ENCODE results near the gene C4orf50. TPM values are rescaled to one million over a fixed set of nuclear protein-coding genes. Genes with fewer than 3 reads are reported as not detected.

Gene C4orf50
- total and polyA plus RNA-seq, 10 of the 15 experiments (the other 5 are each of a cell fraction or from before 2014, with no cell fraction given) = 0.04 to 0.09 (median 0.05) TPM; not detected in 3

- TF ChIP-seq NR2F1 (conservative IDR thresholded peaks at IDR 0.05) (no peak), MYB (IDR thresholded peaks at IDR 0.05; ENCODE audit: borderline replicate concordance, low read depth, low read length) (no peak), SREBF2 (IDR thresholded peaks at IDR 0.05; ENCODE audit: low read length) (no peak)
Measured at GRCh38 chr4:6018331-6018730, at the start of gene C4orf50 (continued).

- no peaks in the 10 kb centered on the region for H4K20me1 ChIP-seq (ENCODE audit: control insufficient read depth, insufficient read depth)
- H3K9me3 ChIP-seq (replicated peaks; ENCODE audit: control insufficient read depth, insufficient read depth, low read length) = no peaks in the 10 kb centered on the region; the same call in 1 of the 3 replicates
- ChIA-PET POLR2A (no interaction called here), SMC1A (ENCODE audit: uncharacterized antibody, unreplicated experiment) (interaction anchor here (0.8 kb wide), 1 partner anchor 32 kb away, joined by 3 read pairs; no protein-coding TSS in a partner anchor), RAD21 (ENCODE audit: unreplicated experiment) (no interaction called here), CTCF (interaction anchor here (1.5 kb wide), 1 partner anchor 262 kb away, joined by 3 read pairs; no protein-coding TSS in a partner anchor)
- H3K4me1 ChIP-seq (ENCODE audit: control insufficient read depth, insufficient read depth, low read length) = no peaks in the 10 kb centered on the region
- BruUV-seq (replicated peaks) = no TSS peak
- DNase-seq (ENCODE audit: low read depth, low spot score) (no peak), FAIRE-seq (no peak), ATAC-seq (no peak)
- no peak overlapping the region for H2AFZ ChIP-seq (ENCODE audit: control insufficient read depth, low read depth, low read length)
- no peak for TF ChIP-seq DPF2 (IDR thresholded peaks at IDR 0.05)
- no peak for TF ChIP-seq E4F1 (IDR thresholded peaks at IDR 0.05; ENCODE audit: borderline replicate concordance, partially characterized antibody)
- TF ChIP-seq SREBF2 (IDR thresholded peaks at IDR 0.05; ENCODE audit: low read length) = no peak
- no peak for TF ChIP-seq KLF5 (IDR thresholded peaks at IDR 0.05; ENCODE audit: partially characterized antibody)
- no peak for TF ChIP-seq CREB1 (IDR thresholded peaks at IDR 0.05; ENCODE audit: low read depth)
- no peak for TF ChIP-seq MTA2 (IDR thresholded peaks at IDR 0.05; ENCODE audit: low read depth)
- TF ChIP-seq SMC3 (IDR thresholded peaks at IDR 0.05; ENCODE audit: borderline replicate concordance, low read length) = no peak
- TF ChIP-seq POLR2AphosphoS5 (IDR thresholded peaks at IDR 0.05; ENCODE audit: low read length) = no peak
- TF ChIP-seq BCL3 (IDR thresholded peaks at IDR 0.05; ENCODE audit: borderline replicate concordance, insufficient read depth, low read depth, low read length, poor library complexity, severe bottlenecking) = no peak
- TF ChIP-seq PAX5 (IDR thresholded peaks at IDR 0.05; ENCODE audit: borderline replicate concordance, low read depth, low read length) = no peak
- TF ChIP-seq EED (IDR thresholded peaks at IDR 0.05; ENCODE audit: low read depth) = no peak
- no peak for TF ChIP-seq BCLAF1 (IDR thresholded peaks at IDR 0.05)
- no peak overlapping the region for H3K4me2 ChIP-seq (ENCODE audit: control insufficient read depth, insufficient read depth)
- H3K4me3 ChIP-seq = no peak overlapping the region
- no peaks in the 10 kb centered on the region for H3K27me3 ChIP-seq (replicated peaks in 1 of 2; ENCODE audit: control insufficient read depth in 2 of 2, insufficient read depth in 2 of 2, low read length in 1 of 2)
- intact Hi-C loops (cut with micrococcal nuclease; ENCODE audit: unreplicated experiment) (no loop called here), in situ Hi-C loops (cut with MboI) (no loop called here)
- peaks cover 2 to 4% of the 10 kb centered on the region in 2 experiments; a peak in 3 of 4 replicates for H3K36me3 ChIP-seq (ENCODE audit: control insufficient read depth in 2 of 2, insufficient read depth in 2 of 2, low read length in 1 of 2)
- no peak overlapping the region for H3K9ac ChIP-seq (ENCODE audit: control insufficient read depth, insufficient read depth, low read length)
- H3K27ac ChIP-seq (ENCODE audit: control insufficient read depth, insufficient read depth) = no peak overlapping the region
- WGBS (ENCODE audit: insufficient coverage, insufficient replicate concordance, low lambda C conversion rate, missing lambda C conversion rate) = 70% methylated on average over 10 of the region's 10 CpGs
- no peaks in the 10 kb centered on the region for H3K79me2 ChIP-seq (ENCODE audit: control insufficient read depth, insufficient read depth, low read length)
Measured at GRCh38 chr4:6065934-6066590, 47.8 kb upstream of the C4orf50 start.

Measured in GM12878 (cell line).